IMR-90 (cell line): ENCODE measurements around the gene KRT35. TPM values are rescaled to one million over a fixed set of nuclear protein-coding genes. Genes with fewer than 3 reads are reported as not detected.

Experiments
- ATAC-seq: fragments of 200-7000 bp; cut with Tn5 transposase; 2 replicates; pipeline ENCODE4 v1.9.1; 2020; ENCODE audit warnings: low read depth, mild to moderate bottlenecking, moderate library complexity
- BruUV-seq: library from RNA; stranded (reverse); fragments of 400-500 nt; replicated peaks from 2 replicates; lab custom pipeline; 2021; lab: Mats Ljungman, UMichigan
- CTCF ChIA-PET: fragments of 300-600 bp; formaldehyde crosslinking; extraction: SDS; loops from one replicate; lab custom pipeline; 2021; ENCODE audit warnings: antibody characterized with exemption; lab: Yijun Ruan, JAX
- POLR2A ChIA-PET: fragments of 300-600 bp; sonication (Branson Sonifier 250); formaldehyde crosslinking; loops from one replicate; lab custom pipeline; 2022; ENCODE audit warnings: antibody characterized with exemption; ENCODE audit not compliant: unreplicated experiment; lab: Charles Lee
- DNase-seq: peaks from one replicate; pipeline ENCODE4 v3.0.0; 2013
- H2AFZ ChIP-seq: replicated peaks from 2 replicates; pipeline ENCODE3; 2013; ENCODE audit warnings: low read length, mild to moderate bottlenecking; ENCODE audit not compliant: poor library complexity
- H2AK5ac ChIP-seq: 2 replicates; pipeline ENCODE4 v1.6.1; 2013; ENCODE audit warnings: low read depth, low read length, inconsistent platforms
- H2AK9ac ChIP-seq: replicated peaks from 2 replicates; pipeline ENCODE3; 2013; ENCODE audit warnings: mild to moderate bottlenecking, low read depth, low read length, moderate library complexity; ENCODE audit not compliant: poor library complexity
- H2BK120ac ChIP-seq: 2 replicates; pipeline ENCODE4 v1.6.1; 2013; ENCODE audit warnings: low read depth, low read length, inconsistent platforms
- H2BK15ac ChIP-seq: 3 replicates; pipeline ENCODE4 v1.6.1; 2013; ENCODE audit warnings: low read depth, low read length, inconsistent platforms
- H2BK20ac ChIP-seq: 2 replicates; pipeline ENCODE4 v1.6.1; 2013; ENCODE audit warnings: low read depth, mild to moderate bottlenecking, inconsistent platforms, low read length, moderate library complexity
- H2BK5ac ChIP-seq: 2 replicates; pipeline ENCODE4 v1.6.1; 2013; ENCODE audit warnings: mild to moderate bottlenecking, low read depth, low read length, inconsistent platforms; ENCODE audit not compliant: poor library complexity, severe bottlenecking
- H3K14ac ChIP-seq: replicated peaks from 2 replicates; pipeline ENCODE4 v1.6.1; 2013; ENCODE audit warnings: low read depth, low read length, inconsistent platforms
- H3K18ac ChIP-seq: 2 replicates; pipeline ENCODE4 v1.6.1; 2013; ENCODE audit warnings: low read depth, low read length, control low read depth
- H3K23ac ChIP-seq: 2 replicates; pipeline ENCODE4 v1.6.1; 2013; ENCODE audit warnings: low read depth, low read length, inconsistent platforms
- H3K27ac ChIP-seq: 2 replicates; pipeline ENCODE4 v1.5.1; 2013; ENCODE audit warnings: mild to moderate bottlenecking, control low read depth, low read length; ENCODE audit not compliant: insufficient read depth
- H3K27me3 ChIP-seq: 2 replicates; pipeline ENCODE4 v1.6.1; 2013; ENCODE audit warnings: low read length; ENCODE audit not compliant: control insufficient read depth, insufficient read depth
- H3K36me3 ChIP-seq: 2 replicates; pipeline ENCODE4 v1.6.1; 2013; ENCODE audit warnings: low read length, mixed read lengths; ENCODE audit not compliant: control insufficient read depth, insufficient read depth
- H3K4ac ChIP-seq: 2 replicates; pipeline ENCODE4 v1.6.1; 2013; ENCODE audit warnings: low read depth, low read length, inconsistent platforms
- H3K4me1 ChIP-seq: 2 replicates; pipeline ENCODE4 v1.6.1; 2013; ENCODE audit warnings: low read length, mixed read lengths; ENCODE audit not compliant: control insufficient read depth, insufficient read depth
- H3K4me2 ChIP-seq: 2 replicates; pipeline ENCODE4 v1.6.1; 2013; ENCODE audit warnings: low read depth, mild to moderate bottlenecking, control low read depth, low read length, moderate library complexity
- H3K4me3 ChIP-seq: 2 replicates; pipeline ENCODE4 v1.5.1; 2013; ENCODE audit warnings: low read depth, mild to moderate bottlenecking, control low read depth, low read length, moderate library complexity; ENCODE audit not compliant: insufficient read depth
- H3K56ac ChIP-seq: 2 replicates; pipeline ENCODE4 v1.6.1; 2013; ENCODE audit warnings: low read length, inconsistent platforms; ENCODE audit not compliant: insufficient read depth; ENCODE audit errors: extremely low read depth
- H3K79me1 ChIP-seq, 2 experiments: 2 replicates each; pipeline ENCODE4 v1.6.1; 2013; ENCODE audit warnings: low read length in 2 of 2, inconsistent platforms in 1 of 2, low read depth in 1 of 2
- H3K9ac ChIP-seq: 2 replicates; pipeline ENCODE4 v1.6.1; 2013; ENCODE audit warnings: low read depth, low read length, control low read depth
- H3K9me1 ChIP-seq: 2 replicates; pipeline ENCODE4 v1.6.1; 2013; ENCODE audit warnings: low read length, inconsistent platforms; ENCODE audit not compliant: insufficient read depth
- H3K9me3 ChIP-seq: 2 replicates; pipeline ENCODE4 v1.6.1; 2013; ENCODE audit warnings: low read length; ENCODE audit not compliant: control insufficient read depth, insufficient read depth
- H4K20me1 ChIP-seq: 2 replicates; pipeline ENCODE4 v1.6.1; 2013; ENCODE audit warnings: low read length, inconsistent platforms; ENCODE audit not compliant: insufficient read depth
- H4K5ac ChIP-seq: 2 replicates; pipeline ENCODE4 v1.6.1; 2013; ENCODE audit warnings: mild to moderate bottlenecking, low read depth, low read length, control low read depth
- H4K8ac ChIP-seq, 2 experiments: 2 replicates each; pipeline ENCODE4 v1.6.1; 2013; ENCODE audit warnings: low read depth in 2 of 2, low read length in 2 of 2, control low read depth in 1 of 2, inconsistent platforms in 1 of 2
- H4K91ac ChIP-seq: 2 replicates; pipeline ENCODE4 v1.6.1; 2013; ENCODE audit warnings: low read depth, low read length, inconsistent platforms; ENCODE audit not compliant: insufficient read depth
- CEBPB ChIP-seq: IDR thresholded peaks from 2 replicates; pipeline ENCODE4 v1.6.1; 2012; ENCODE audit warnings: low read depth, low read length, improper control_type of control experiment
- MAFK ChIP-seq: IDR thresholded peaks from 2 replicates; pipeline ENCODE4 v1.6.1; 2012; ENCODE audit warnings: low read depth, low read length, improper control_type of control experiment
- NFE2L2 ChIP-seq: fragments of 150-350 bp; IDR thresholded peaks from 2 replicates; pipeline ENCODE4 v1.6.1; 2016; ENCODE audit warnings: low read depth, mild to moderate bottlenecking, low read length
- RFX5 ChIP-seq: IDR thresholded peaks from 2 replicates; pipeline ENCODE4 v1.8.0; 2012; ENCODE audit warnings: low read depth, mild to moderate bottlenecking, low read length, moderate library complexity
- WGBS, 2 experiments: methylation state at CpG; one replicate each; pipeline versions ENCODE4 v1.1.5 to v1.1.7; 2013; ENCODE audit warnings: missing lambda C conversion rate in 2 of 2; ENCODE audit not compliant: insufficient read length in 1 of 2; ENCODE audit errors: extremely low coverage in 2 of 2; 5-methylcytosine and 5-hydroxymethylcytosine counted together
- dilution Hi-C: fragments of 300-500 bp; cut with HindIII; formaldehyde crosslinking; loops from one replicate; pipeline ENCODE4 v1.14.3; 2018; ENCODE audit warnings: low sequenced_read_pairs; ENCODE audit not compliant: unreplicated experiment
- in situ Hi-C: fragments of 300-500 bp; cut with MboI; formaldehyde crosslinking; loops from 3 replicates; pipeline ENCODE4 v1.14.3; 2019; ENCODE audit warnings: low sequenced_read_pairs, inconsistent platforms, mixed read lengths
- intact Hi-C: fragments of 100-400 bp; cut with micrococcal nuclease; formaldehyde crosslinking; loops from 2 replicates; pipeline ENCODE4 v1.10.0; 2022
- polyA plus RNA-seq, 3 experiments: library from polyadenylated mRNA; depleted of rRNA; stranded (reverse); fragments of >200 nt; gene quantifications; 2 replicates each; pipeline ENCODE4 v1.2.3, GENCODE V29; 2012; ENCODE audit warnings: low replicate concordance in 1 of 3
- total RNA-seq: library from RNA; depleted of rRNA; stranded (reverse); fragments of >200 nt; gene quantifications from 2 replicates; pipeline ENCODE4 v1.2.3, GENCODE V29; 2012
- TF ChIP-seq, protein P1 (sequence below): fragments of 150-350 bp; IDR thresholded peaks from 2 replicates; pipeline ENCODE4 v1.6.1; 2016; ENCODE audit warnings: low read depth, mild to moderate bottlenecking, low read length, moderate library complexity, borderline replicate concordance
- TF ChIP-seq, protein P2 (sequence below): fragments of 150-350 bp; IDR thresholded peaks from 2 replicates; pipeline ENCODE4 v1.6.1; 2017; ENCODE audit warnings: mild to moderate bottlenecking, antibody characterized with exemption, low read length, low read depth

KRT35 gene
- total and polyA plus RNA-seq, 2 of the 4 experiments (the other 2 are of a cell fraction), result not detected

DNA sequence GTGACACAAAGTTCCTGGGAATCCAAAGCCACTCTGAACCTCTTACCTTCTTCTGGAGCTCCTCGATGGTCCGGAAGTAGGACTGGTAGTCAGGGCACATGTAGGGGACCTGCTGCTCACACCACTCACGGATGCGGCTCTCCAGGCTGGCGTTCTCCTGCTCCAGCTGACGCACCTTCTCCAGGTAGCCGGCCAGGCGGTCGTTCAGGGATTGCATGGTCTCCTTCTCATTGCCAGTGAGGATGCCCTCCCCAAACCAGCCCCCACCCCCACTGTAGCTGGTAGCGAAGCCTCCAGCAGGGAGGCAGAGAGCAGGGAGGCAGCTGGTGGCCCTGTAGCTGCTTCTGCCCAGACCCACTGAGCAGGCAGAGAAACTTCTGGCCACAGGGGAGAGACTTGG is 370 bp downstream of the KRT35 start:
- DNase-seq, result no peak
- Histone ChIP-seq H2AK9ac (no peak overlapping the region), H2BK5ac (no peak overlapping the region), H4K8ac (no peak overlapping the region), H3K4me1 (no peaks in the 10 kb centered on the region), H3K27ac (no peak overlapping the region), H4K5ac (no peak overlapping the region), H3K9ac (no peak overlapping the region), H3K23ac (no peak overlapping the region), H3K18ac (no peak overlapping the region), H3K79me1 (no peaks in the 10 kb centered on the region), H2BK20ac (no peak overlapping the region), H3K4ac (no peak overlapping the region), H3K4me3 (no peak overlapping the region), H2BK120ac (no peak overlapping the region), H4K91ac (no peak overlapping the region), H3K56ac (no peak overlapping the region), H4K20me1 (no peaks in the 10 kb centered on the region), H2AFZ (no peak overlapping the region), H3K4me2 (no peak overlapping the region), H2AK5ac (no peak overlapping the region), H3K27me3 (peaks cover 10% of the 10 kb centered on the region; the same call in 1 of the 2 replicates), H3K36me3 (no peaks in the 10 kb centered on the region), H3K9me1 (no peaks in the 10 kb centered on the region), H3K9me3 (no peaks in the 10 kb centered on the region), H3K14ac (no peak overlapping the region), H2BK15ac (no peak overlapping the region)
- intact Hi-C loops (no loop called here), dilution Hi-C loops (no loop called here), in situ Hi-C loops (no loop called here)
- WGBS, 2 experiments, result 91% methylated on average over 4 of the region's 10 CpGs; no CpG with 5 or more reads in 1 of the 2 experiments
- ChIA-PET POLR2A (no interaction called here), CTCF (no interaction called here)
- TF ChIP-seq, protein P1, sequence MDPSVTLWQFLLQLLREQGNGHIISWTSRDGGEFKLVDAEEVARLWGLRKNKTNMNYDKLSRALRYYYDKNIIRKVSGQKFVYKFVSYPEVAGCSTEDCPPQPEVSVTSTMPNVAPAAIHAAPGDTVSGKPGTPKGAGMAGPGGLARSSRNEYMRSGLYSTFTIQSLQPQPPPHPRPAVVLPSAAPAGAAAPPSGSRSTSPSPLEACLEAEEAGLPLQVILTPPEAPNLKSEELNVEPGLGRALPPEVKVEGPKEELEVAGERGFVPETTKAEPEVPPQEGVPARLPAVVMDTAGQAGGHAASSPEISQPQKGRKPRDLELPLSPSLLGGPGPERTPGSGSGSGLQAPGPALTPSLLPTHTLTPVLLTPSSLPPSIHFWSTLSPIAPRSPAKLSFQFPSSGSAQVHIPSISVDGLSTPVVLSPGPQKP, result no peak
- TF ChIP-seq, protein P2, sequence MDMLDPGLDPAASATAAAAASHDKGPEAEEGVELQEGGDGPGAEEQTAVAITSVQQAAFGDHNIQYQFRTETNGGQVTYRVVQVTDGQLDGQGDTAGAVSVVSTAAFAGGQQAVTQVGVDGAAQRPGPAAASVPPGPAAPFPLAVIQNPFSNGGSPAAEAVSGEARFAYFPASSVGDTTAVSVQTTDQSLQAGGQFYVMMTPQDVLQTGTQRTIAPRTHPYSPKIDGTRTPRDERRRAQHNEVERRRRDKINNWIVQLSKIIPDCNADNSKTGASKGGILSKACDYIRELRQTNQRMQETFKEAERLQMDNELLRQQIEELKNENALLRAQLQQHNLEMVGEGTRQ, result no peak
- TF ChIP-seq NFE2L2 (no peak), RFX5 (no peak), CEBPB (no peak), MAFK (no peak)
- BruUV-seq, result no TSS peak
- no peak for ATAC-seq
